Keratinocyte (primary cell): ENCODE data around the gene PHOX2B. TPM values are rescaled to one million over a fixed set of nuclear protein-coding genes. Genes with fewer than 3 reads are reported as not detected.
"Not testable (repeated sequence)": the region's sequence is repeated elsewhere in the genome, so short reads cannot be mapped to it uniquely, and the experiment has no call there.

Experiments
- DNase-seq: peaks from one replicate; pipeline ENCODE4 v3.0.0-alpha.2; 2011; ENCODE audit warnings: low read depth, missing footprints, low spot score
- FAIRE-seq: peaks from 2 replicates; lab custom pipeline; 2011; peaks lifted over from hg19 to GRCh38; lab: Jason Lieb, UNC
- H2AFZ ChIP-seq: 2 replicates; pipeline ENCODE4 v1.6.0; 2012; ENCODE audit warnings: low read length, control low read depth, inconsistent platforms; ENCODE audit not compliant: control insufficient read depth
- H3K27ac ChIP-seq: 2 replicates; pipeline ENCODE4 v1.5.1; 2011; ENCODE audit warnings: low read length; ENCODE audit not compliant: control insufficient read depth, insufficient read depth
- H3K27me3 ChIP-seq: 3 replicates; pipeline ENCODE4 v1.6.0; 2011; ENCODE audit warnings: low read length; ENCODE audit not compliant: control insufficient read depth, insufficient read depth; ENCODE audit errors: extremely low read depth
- H3K36me3 ChIP-seq, 2 experiments: 2 replicates in 1 of 2; 3 replicates in 1 of 2; pipeline ENCODE4 v1.5.1; 2011; ENCODE audit warnings: low read length in 2 of 2, mild to moderate bottlenecking in 1 of 2; ENCODE audit not compliant: control insufficient read depth in 2 of 2, insufficient read depth in 2 of 2; ENCODE audit errors: extremely low read depth in 1 of 2
- H3K4me1 ChIP-seq: 3 replicates; pipeline ENCODE4 v1.5.1; 2011; ENCODE audit warnings: low read length; ENCODE audit not compliant: control insufficient read depth, insufficient read depth; ENCODE audit errors: extremely low read depth
- H3K4me2 ChIP-seq: 3 replicates; pipeline ENCODE4 v1.6.0; 2011; ENCODE audit warnings: low read depth, low read length; ENCODE audit not compliant: control insufficient read depth, insufficient read depth; ENCODE audit errors: extremely low read depth
- H3K4me3 ChIP-seq, 3 experiments: fragments of 200-600 bp in 1 of 3; sonication (generic) in 1 of 3; 2 replicates in 2 of 3; 3 replicates in 1 of 3; pipeline ENCODE4 v1.5.1; 2011 to 2016; ENCODE audit warnings: low read length in 3 of 3, mild to moderate bottlenecking in 3 of 3, control low read depth in 2 of 3, inconsistent platforms in 1 of 3, low read depth in 1 of 3, mixed read lengths in 1 of 3, mixed run types in 1 of 3, moderate library complexity in 1 of 3; ENCODE audit not compliant: control insufficient read depth in 2 of 3, insufficient read depth in 2 of 3; ENCODE audit errors: extremely low read depth in 1 of 3
- H3K79me2 ChIP-seq: 2 replicates; pipeline ENCODE4 v1.6.0; 2012; ENCODE audit warnings: low read length; ENCODE audit not compliant: control insufficient read depth, insufficient read depth
- H3K9ac ChIP-seq: 3 replicates; pipeline ENCODE4 v1.6.0; 2011; ENCODE audit warnings: low read length; ENCODE audit not compliant: control insufficient read depth, insufficient read depth; ENCODE audit errors: extremely low read depth
- H3K9me1 ChIP-seq: 3 replicates; pipeline ENCODE4 v1.6.0; 2011; ENCODE audit warnings: low read length; ENCODE audit not compliant: control insufficient read depth, insufficient read depth; ENCODE audit errors: extremely low read depth
- H3K9me3 ChIP-seq: 2 replicates; pipeline ENCODE4 v1.5.1; 2012; ENCODE audit warnings: low read depth, low read length; ENCODE audit not compliant: control insufficient read depth
- H4K20me1 ChIP-seq: 3 replicates; pipeline ENCODE4 v1.6.0; 2011; ENCODE audit warnings: low read length; ENCODE audit not compliant: control insufficient read depth, insufficient read depth; ENCODE audit errors: extremely low read depth
- EZH2 ChIP-seq: IDR thresholded peaks from one replicate; pipeline ENCODE4 v1.6.1; 2012; ENCODE audit warnings: inconsistent platforms, mild to moderate bottlenecking, low read length, moderate library complexity
- dilution Hi-C: fragments of 300-500 bp; cut with MboI; formaldehyde crosslinking; loops from one replicate; pipeline ENCODE4 v1.7.0; 2020; ENCODE audit warnings: low sequenced_read_pairs; ENCODE audit not compliant: extremely low pct_ligation_motif_present
- polyA plus RNA-seq, 5 experiments: library from polyadenylated mRNA; depleted of rRNA in 3 of 5; stranded (reverse) in 3 of 5; stranded (forward) in 1 of 5; unstranded in 1 of 5; fragments of >200 nt; gene quantifications; 1 replicate in 1 of 5; 2 replicates in 3 of 5; 3 replicates in 1 of 5; pipeline versions ENCODE4 v1.2.1 to v1.2.3, GENCODE V29; 2011 to 2012; ENCODE audit warnings: missing spikeins in 2 of 5, low read depth in 1 of 5, low replicate concordance in 1 of 5
- TF ChIP-seq, protein P1 (sequence below), 3 experiments: IDR thresholded peaks in 1 of 3; conservative IDR thresholded peaks in 1 of 3; optimal IDR thresholded peaks in 1 of 3; 2 replicates in 2 of 3; 3 replicates in 1 of 3; pipeline versions ENCODE3 to v1.5.1; 2011; ENCODE audit warnings: low read length in 3 of 3, mild to moderate bottlenecking in 3 of 3, moderate library complexity in 2 of 3, control low read depth in 1 of 3, inconsistent platforms in 1 of 3; ENCODE audit not compliant: insufficient read depth in 2 of 3; ENCODE audit errors: extremely low read depth in 1 of 3

PHOX2B gene
- polyA plus RNA-seq, 1 donor (not counting 4 experiments of a cell fraction or from before 2014, with no cell fraction given), result not detected

DNA sequence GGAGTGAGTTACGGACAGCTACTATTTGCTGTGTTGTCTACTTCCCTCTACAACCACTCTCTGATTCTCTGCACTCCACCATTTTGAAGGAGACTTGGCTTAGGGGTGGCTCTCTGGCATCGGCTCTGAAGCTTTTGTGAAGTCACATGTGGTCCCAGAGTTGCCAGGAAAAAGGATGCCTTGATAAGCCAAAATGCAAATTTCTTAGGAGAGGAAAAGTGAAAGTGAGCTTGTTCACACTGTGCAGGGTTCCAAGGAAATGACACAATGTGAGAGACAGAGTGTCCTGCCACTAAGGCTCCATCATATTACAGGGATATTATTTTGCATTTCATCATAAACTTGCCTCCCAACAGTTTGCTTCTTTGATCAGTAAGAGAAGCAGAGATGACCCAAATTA lies 7.2 kb downstream of the PHOX2B start:
- TF ChIP-seq, protein P1, sequence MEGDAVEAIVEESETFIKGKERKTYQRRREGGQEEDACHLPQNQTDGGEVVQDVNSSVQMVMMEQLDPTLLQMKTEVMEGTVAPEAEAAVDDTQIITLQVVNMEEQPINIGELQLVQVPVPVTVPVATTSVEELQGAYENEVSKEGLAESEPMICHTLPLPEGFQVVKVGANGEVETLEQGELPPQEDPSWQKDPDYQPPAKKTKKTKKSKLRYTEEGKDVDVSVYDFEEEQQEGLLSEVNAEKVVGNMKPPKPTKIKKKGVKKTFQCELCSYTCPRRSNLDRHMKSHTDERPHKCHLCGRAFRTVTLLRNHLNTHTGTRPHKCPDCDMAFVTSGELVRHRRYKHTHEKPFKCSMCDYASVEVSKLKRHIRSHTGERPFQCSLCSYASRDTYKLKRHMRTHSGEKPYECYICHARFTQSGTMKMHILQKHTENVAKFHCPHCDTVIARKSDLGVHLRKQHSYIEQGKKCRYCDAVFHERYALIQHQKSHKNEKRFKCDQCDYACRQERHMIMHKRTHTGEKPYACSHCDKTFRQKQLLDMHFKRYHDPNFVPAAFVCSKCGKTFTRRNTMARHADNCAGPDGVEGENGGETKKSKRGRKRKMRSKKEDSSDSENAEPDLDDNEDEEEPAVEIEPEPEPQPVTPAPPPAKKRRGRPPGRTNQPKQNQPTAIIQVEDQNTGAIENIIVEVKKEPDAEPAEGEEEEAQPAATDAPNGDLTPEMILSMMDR (optimal IDR thresholded peaks at IDR 0.05 in 1 of 3, IDR thresholded peaks at IDR 0.05 in 1 of 3, conservative IDR thresholded peaks at IDR 0.05 in 1 of 3; ENCODE audit: extremely low read depth in 1 of 3, insufficient read depth in 2 of 3, low read length in 3 of 3), result no peak
- TF ChIP-seq EZH2, result no peak
- H2AFZ ChIP-seq, result no peak overlapping the region
- H3K4me3 ChIP-seq, result no peak overlapping the region
- H3K4me1 ChIP-seq, result no peaks in the 10 kb centered on the region
- H3K9ac ChIP-seq, result no peak overlapping the region
- no peak overlapping the region for H3K4me2 ChIP-seq
- dilution Hi-C loops, result no loop called here
- H4K20me1 ChIP-seq, result no peaks in the 10 kb centered on the region
- H3K27me3 ChIP-seq, result peaks cover 55% of the 10 kb centered on the region
- no peaks in the 10 kb centered on the region for H3K79me2 ChIP-seq
- no peaks in the 10 kb centered on the region for H3K9me1 ChIP-seq
- no peaks in the 10 kb centered on the region for H3K9me3 ChIP-seq
- no peak overlapping the region for H3K27ac ChIP-seq
- H3K36me3 ChIP-seq, result no peaks in the 10 kb centered on the region
- DNase-seq, result no peak
- no peak for FAIRE-seq

DNA sequence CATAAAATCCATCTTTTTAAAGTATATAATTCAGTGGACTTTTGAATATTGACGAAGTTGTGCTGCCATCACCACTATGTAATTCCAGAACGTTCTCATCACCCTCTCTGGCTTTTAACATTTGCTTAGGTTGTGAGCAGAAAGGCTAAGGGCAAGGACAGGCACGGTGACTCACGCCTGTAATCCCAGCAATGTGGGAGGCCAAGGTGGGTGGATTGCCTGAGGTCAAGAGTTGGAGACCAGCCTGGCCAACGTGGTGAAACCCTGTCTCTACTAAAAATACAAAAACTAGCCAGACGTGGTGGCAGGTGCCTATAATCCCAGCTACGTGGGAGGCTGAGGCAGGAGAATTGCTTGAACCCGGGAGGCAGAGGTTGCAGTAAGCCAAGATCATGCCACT lies 11.0 kb downstream of the PHOX2B start:
- H3K27ac ChIP-seq, H2AFZ ChIP-seq, H4K20me1 ChIP-seq, H3K9ac ChIP-seq, dilution Hi-C loops, H3K4me1 ChIP-seq, H3K9me3 ChIP-seq, H3K9me1 ChIP-seq, H3K4me3 ChIP-seq, H3K4me2 ChIP-seq, FAIRE-seq, DNase-seq, H3K79me2 ChIP-seq, H3K36me3 ChIP-seq: not testable (repeated sequence)
- peaks cover 21% of the 10 kb centered on the region for H3K27me3 ChIP-seq

DNA sequence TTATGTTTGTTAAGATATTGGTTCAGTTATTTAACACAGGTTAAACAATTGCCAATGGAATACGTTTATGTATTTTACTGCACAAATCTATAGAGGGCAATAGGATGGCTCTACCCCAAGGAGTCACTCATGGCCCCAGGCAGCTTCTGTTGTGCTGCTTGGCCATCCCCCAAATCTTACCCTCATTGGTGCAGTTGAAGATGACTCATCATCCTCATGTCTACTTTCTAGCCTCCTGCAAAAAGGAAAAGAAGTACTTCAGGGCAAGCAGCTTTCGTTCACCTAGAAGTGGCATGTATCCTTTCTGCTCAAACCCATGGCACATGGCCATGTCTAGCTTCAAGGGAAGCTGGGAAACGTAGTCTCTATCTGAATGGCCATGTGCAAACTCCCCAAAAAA lies 14.2 kb downstream of the PHOX2B start:
- Histone ChIP-seq H3K9ac (no peak overlapping the region), H3K36me3 (no peaks in the 10 kb centered on the region), H3K4me1 (no peaks in the 10 kb centered on the region), H3K9me3 (no peaks in the 10 kb centered on the region), H3K27me3 (peaks cover 13% of the 10 kb centered on the region), H3K27ac (no peak overlapping the region), H3K79me2 (no peaks in the 10 kb centered on the region), H3K4me3 (no peak overlapping the region), H2AFZ (no peak overlapping the region), H3K9me1 (no peaks in the 10 kb centered on the region), H4K20me1 (no peaks in the 10 kb centered on the region), H3K4me2 (no peak overlapping the region)
- no peak for TF ChIP-seq EZH2
- TF ChIP-seq, protein P1 (optimal IDR thresholded peaks at IDR 0.05 in 1 of 3, IDR thresholded peaks at IDR 0.05 in 1 of 3, conservative IDR thresholded peaks at IDR 0.05 in 1 of 3; ENCODE audit: extremely low read depth in 1 of 3, insufficient read depth in 2 of 3, low read length in 3 of 3), result no peak
- FAIRE-seq (no peak), DNase-seq (no peak)
- dilution Hi-C loops, result no loop called here
